ENCODE results near the gene TRAF3IP3.

- TF ChIP-seq ZNF274 (IDR thresholded peaks at IDR 0.05; ENCODE audit: low read depth, low read length) = no peak
- no peak for TF ChIP-seq YY1 (IDR thresholded peaks at IDR 0.05; ENCODE audit: insufficient read depth, insufficient read length)
Observed at GRCh38 chr1:209707308-209707707, 48.5 kb upstream of the TRAF3IP3 start.
